K562 (cell line): ENCODE results near the gene SYK. TPM values are rescaled to one million over a fixed set of nuclear protein-coding genes. Genes with fewer than 3 reads are reported as not detected.

Experiments
- ATAC-seq: fragments of 200-7000 bp; cut with Tn5 transposase; 3 replicates; pipeline ENCODE4 v1.9.1; 2020; ENCODE audit warnings: moderate library complexity
- BruUV-seq: library from RNA; stranded (reverse); fragments of 400-500 nt; replicated peaks from 2 replicates; lab custom pipeline; 2021; lab: Mats Ljungman, UMichigan
- CTCF ChIA-PET: fragments of 300-600 bp; formaldehyde crosslinking; extraction: SDS; loops from one replicate; lab custom pipeline; 2021; ENCODE audit warnings: low intra/inter-chr PET ratio; lab: Yijun Ruan, JAX
- POLR2A ChIA-PET: fragments of 300-600, 350-650 bp; sonication (Branson Sonifier 250); formaldehyde crosslinking; extraction: SDS; loops from one replicate; lab custom pipeline; 2021; ENCODE audit warnings: antibody characterized with exemption, inconsistent platforms; lab: Yijun Ruan, JAX
- DNase-seq, 4 experiments: peaks; one replicate each; pipeline versions ENCODE4 v3.0.0 to v3.0.0-alpha.2; 2011 to 2018; ENCODE audit warnings: low spot score in 3 of 4, mixed read lengths in 3 of 4; ENCODE audit errors: extremely low read depth in 1 of 4
- FAIRE-seq: peaks from 2 replicates; lab custom pipeline; 2011; peaks lifted over from hg19 to GRCh38; lab: Jason Lieb, UNC
- H2AFZ ChIP-seq: 2 replicates; pipeline ENCODE4 v1.6.0; 2011; ENCODE audit warnings: low read depth, low read length, control low read depth, inconsistent platforms
- H3K27ac ChIP-seq: fragments of 200-600 bp; 3 replicates; pipeline ENCODE4 v1.8.0; 2011; ENCODE audit warnings: low read depth, mild to moderate bottlenecking, control low read depth, inconsistent platforms, low read length, moderate library complexity, mixed read lengths; ENCODE audit errors: extremely low read depth
- H3K27me3 ChIP-seq, 2 experiments: fragments of 300-600 bp in 1 of 2; 2 replicates in 1 of 2; 3 replicates in 1 of 2; pipeline versions ENCODE4 v1.6.0 to v1.8.0; 2011; ENCODE audit warnings: inconsistent platforms in 2 of 2, low read length in 2 of 2, mild to moderate bottlenecking in 1 of 2, mixed read lengths in 1 of 2, moderate library complexity in 1 of 2; ENCODE audit not compliant: control insufficient read depth in 2 of 2, insufficient read depth in 2 of 2
- H3K36me3 ChIP-seq: fragments of 300-600 bp; 3 replicates; pipeline ENCODE4 v1.8.0; 2011; ENCODE audit warnings: mild to moderate bottlenecking, low read length, inconsistent platforms; ENCODE audit not compliant: control insufficient read depth, insufficient read depth
- H3K4me1 ChIP-seq, 2 experiments: fragments of 200-600 bp in 1 of 2; replicated peaks in 1 of 2; 2 replicates in 1 of 2; 3 replicates in 1 of 2; pipeline versions ENCODE4 v1.5.1 to v1.8.0; 2011; ENCODE audit warnings: inconsistent platforms in 2 of 2, low read length in 2 of 2, mild to moderate bottlenecking in 1 of 2, mixed read lengths in 1 of 2, moderate library complexity in 1 of 2; ENCODE audit not compliant: control insufficient read depth in 2 of 2, insufficient read depth in 2 of 2
- H3K4me2 ChIP-seq: 2 replicates; pipeline ENCODE4 v1.6.1; 2011; ENCODE audit warnings: low read length, control low read depth, inconsistent platforms, mixed read lengths; ENCODE audit not compliant: insufficient read depth
- H3K4me3 ChIP-seq: fragments of 200-600 bp; sonication (generic), shearing (Covaris generic); 2 replicates; pipeline ENCODE4 v1.5.1; 2016; ENCODE audit warnings: control low read depth, inconsistent platforms
- H3K79me2 ChIP-seq: fragments of 200-600 bp; 3 replicates; pipeline ENCODE4 v1.8.0; 2011; ENCODE audit warnings: low read length, inconsistent platforms; ENCODE audit not compliant: control insufficient read depth, insufficient read depth
- H3K9ac ChIP-seq, 2 experiments: 2 replicates each; pipeline versions ENCODE4 v1.6.0 to v1.6.1; 2011; ENCODE audit warnings: low read depth in 2 of 2, low read length in 2 of 2, control low read depth in 1 of 2, inconsistent platforms in 1 of 2, mild to moderate bottlenecking in 1 of 2, mixed read lengths in 1 of 2; ENCODE audit not compliant: insufficient read depth in 1 of 2
- H3K9me1 ChIP-seq: one replicate; pipeline ENCODE4 v1.6.0; 2011; ENCODE audit warnings: inconsistent platforms, mild to moderate bottlenecking, low read length, moderate library complexity; ENCODE audit not compliant: control insufficient read depth, insufficient read depth
- H3K9me3 ChIP-seq: replicated peaks from 2 replicates; pipeline ENCODE4 v1.5.1; 2011; ENCODE audit warnings: low read depth, low read length, inconsistent platforms; ENCODE audit not compliant: control insufficient read depth, insufficient read depth
- H4K20me1 ChIP-seq: replicated peaks from 2 replicates; pipeline ENCODE4 v1.6.1; 2011; ENCODE audit warnings: low read length, inconsistent platforms, mixed read lengths; ENCODE audit not compliant: control insufficient read depth, insufficient read depth
- DMBX1 ChIP-seq: fragments of 250-450 bp; sonication (Bioruptor Pico); IDR thresholded peaks from 2 replicates; pipeline ENCODE4 v1.8.0; 2022; ENCODE audit warnings: inconsistent platforms, mild to moderate bottlenecking, moderate library complexity, borderline replicate concordance
- HMG20A ChIP-seq: fragments of 450-650 bp; formaldehyde crosslinking; conservative IDR thresholded peaks from 2 replicates; pipeline ENCODE4 v1.4.0; 2020; ENCODE audit warnings: mild to moderate bottlenecking, mixed read lengths
- MTA2 ChIP-seq: fragments of 450-650 bp; IDR thresholded peaks from 2 replicates; pipeline ENCODE4 v1.6.1; 2016; ENCODE audit warnings: low read depth
- NR2C1 ChIP-seq, 2 experiments: fragments of 450-650 bp; IDR thresholded peaks; 2 replicates each; pipeline ENCODE4 v1.6.1; 2017; ENCODE audit warnings: mild to moderate bottlenecking in 2 of 2, antibody characterized with exemption in 1 of 2, inconsistent platforms in 1 of 2, missing compliant biosample characterization in 1 of 2, missing genetic modification characterization in 1 of 2
- ZNF79 ChIP-seq: fragments of 250-450 bp; sonication (Bioruptor Pico); IDR thresholded peaks from 2 replicates; pipeline ENCODE4 v1.4.0; 2020; ENCODE audit warnings: low read depth, mild to moderate bottlenecking, moderate library complexity
- WGBS: fragments of 100-300 bp; shearing (Covaris generic); methylation state at CpG from one replicate; pipeline ENCODE4 v1.1.6; 2016; ENCODE audit warnings: low coverage, mixed read lengths; ENCODE audit not compliant: insufficient coverage; ENCODE audit errors: missing lambda C conversion rate; 5-methylcytosine and 5-hydroxymethylcytosine counted together
- in situ Hi-C: fragments of 300-500 bp; cut with MboI; formaldehyde crosslinking; loops from 4 replicates; pipeline ENCODE4 v1.15.0; 2018; ENCODE audit warnings: inconsistent platforms, mixed read lengths
- intact Hi-C: fragments of 100-400 bp; cut with micrococcal nuclease; formaldehyde crosslinking; loops from 2 replicates; pipeline ENCODE4 v1.14.2; 2022
- polyA plus RNA-seq, 8 experiments: library from polyadenylated mRNA; depleted of rRNA in 4 of 8; stranded (reverse) in 5 of 8; unstranded in 3 of 8; fragments of >200 nt; fragmentation: Nextera tagmentation in 2 of 8; fragmentation: Illumina TruSeq in 1 of 8; extraction: Ambion mirVana in 2 of 8; extraction: Trizol in 1 of 8; gene quantifications; 2 replicates each; pipeline versions ENCODE4 v1.2.1 to v1.2.3, GENCODE V29; 2011 to 2014; ENCODE audit warnings: inconsistent platforms in 1 of 8, missing spikeins in 1 of 8
- total RNA-seq, 7 experiments: library from RNA; depleted of rRNA in 6 of 7; stranded (reverse); fragments of >200 nt in 6 of 7; fragmentation: Illumina TruSeq in 2 of 7; extraction: Trizol in 2 of 7; gene quantifications; 2 replicates each; pipeline versions ENCODE4 v1.2.1 to v1.2.3, GENCODE V29; 2011 to 2021; ENCODE audit warnings: low replicate concordance in 1 of 7
- TF ChIP-seq, protein P1 (sequence below): fragments of 450-650 bp; IDR thresholded peaks from 2 replicates; pipeline ENCODE4 v1.6.1; 2017; ENCODE audit warnings: antibody characterized with exemption
- TF ChIP-seq, protein P2 (sequence below): sonication (generic); formaldehyde crosslinking; IDR thresholded peaks from 2 replicates; pipeline ENCODE4 v1.8.0; 2022; ENCODE audit warnings: mild to moderate bottlenecking, missing genetic modification reagents, borderline replicate concordance
- TF ChIP-seq, protein P3 (sequence below): IDR thresholded peaks from 2 replicates; pipeline ENCODE4 v1.6.1; 2016; ENCODE audit warnings: missing genetic modification characterization, missing compliant biosample characterization

The SYK gene
- total and polyA plus RNA-seq, 9 of the 15 experiments (the other 6 are each of a cell fraction or from before 2014, with no cell fraction given), result 3.9 to 32.7 (median 16.7) TPM

DNA sequence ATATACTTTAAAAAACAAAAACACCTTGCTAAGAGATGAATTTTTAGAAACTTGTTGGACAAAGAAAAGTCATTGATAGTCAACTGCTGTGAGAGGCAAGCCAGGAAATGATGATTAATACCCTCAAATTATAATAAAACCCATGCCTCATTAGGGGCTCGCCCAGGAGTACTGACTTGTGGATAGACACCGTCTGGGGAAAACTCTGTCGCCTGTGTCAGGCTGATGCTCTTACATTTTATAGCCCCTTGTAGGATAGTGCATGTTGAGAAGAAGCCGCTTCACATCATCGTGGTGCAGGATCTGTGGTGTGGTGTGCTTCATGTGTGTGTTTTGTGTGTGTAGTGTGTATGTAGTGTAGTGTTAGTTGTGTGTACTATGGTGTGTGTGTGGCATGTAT is 39.1 kb downstream of the SYK start:
- H3K9me3 ChIP-seq, result no peaks in the 10 kb centered on the region; the same call in 1 of the 2 replicates
- H3K4me2 ChIP-seq, result no peak overlapping the region
- ChIA-PET CTCF (no interaction called here), POLR2A (no interaction called here)
- no TSS peak for BruUV-seq
- 88% methylated on average over 5 of the region's 5 CpGs for WGBS
- H3K4me1 ChIP-seq, result peaks cover 2 to 7% of the 10 kb centered on the region in 2 experiments; a peak in 3 of 5 replicates
- in situ Hi-C loops (no loop called here), intact Hi-C loops (no loop called here)
- H3K27ac ChIP-seq, result no peak overlapping the region
- H3K79me2 ChIP-seq, result 0 out of 3 replicates have a peak, but pooled peaks cover 2% of the 10 kb centered on the region
- no peaks in the 10 kb centered on the region for H3K27me3 ChIP-seq
- FAIRE-seq (no peak), ATAC-seq (no peak), DNase-seq (no peak)
- no peak overlapping the region for H3K4me3 ChIP-seq
- TF ChIP-seq HMG20A (CRISPR knock-in tag) (no peak), DMBX1 (CRISPR knock-in tag) (no peak), MTA2 (no peak), NR2C1 (IDR thresholded peaks at IDR 0.05) (no peak), NR2C1 (tag; IDR thresholded peaks at IDR 0.05) (no peak), ZNF79 (no peak)
- TF ChIP-seq, protein P1, sequence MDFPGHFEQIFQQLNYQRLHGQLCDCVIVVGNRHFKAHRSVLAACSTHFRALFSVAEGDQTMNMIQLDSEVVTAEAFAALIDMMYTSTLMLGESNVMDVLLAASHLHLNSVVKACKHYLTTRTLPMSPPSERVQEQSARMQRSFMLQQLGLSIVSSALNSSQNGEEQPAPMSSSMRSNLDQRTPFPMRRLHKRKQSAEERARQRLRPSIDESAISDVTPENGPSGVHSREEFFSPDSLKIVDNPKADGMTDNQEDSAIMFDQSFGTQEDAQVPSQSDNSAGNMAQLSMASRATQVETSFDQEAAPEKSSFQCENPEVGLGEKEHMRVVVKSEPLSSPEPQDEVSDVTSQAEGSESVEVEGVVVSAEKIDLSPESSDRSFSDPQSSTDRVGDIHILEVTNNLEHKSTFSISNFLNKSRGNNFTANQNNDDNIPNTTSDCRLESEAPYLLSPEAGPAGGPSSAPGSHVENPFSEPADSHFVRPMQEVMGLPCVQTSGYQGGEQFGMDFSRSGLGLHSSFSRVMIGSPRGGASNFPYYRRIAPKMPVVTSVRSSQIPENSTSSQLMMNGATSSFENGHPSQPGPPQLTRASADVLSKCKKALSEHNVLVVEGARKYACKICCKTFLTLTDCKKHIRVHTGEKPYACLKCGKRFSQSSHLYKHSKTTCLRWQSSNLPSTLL, result no peak
- TF ChIP-seq, protein P2, sequence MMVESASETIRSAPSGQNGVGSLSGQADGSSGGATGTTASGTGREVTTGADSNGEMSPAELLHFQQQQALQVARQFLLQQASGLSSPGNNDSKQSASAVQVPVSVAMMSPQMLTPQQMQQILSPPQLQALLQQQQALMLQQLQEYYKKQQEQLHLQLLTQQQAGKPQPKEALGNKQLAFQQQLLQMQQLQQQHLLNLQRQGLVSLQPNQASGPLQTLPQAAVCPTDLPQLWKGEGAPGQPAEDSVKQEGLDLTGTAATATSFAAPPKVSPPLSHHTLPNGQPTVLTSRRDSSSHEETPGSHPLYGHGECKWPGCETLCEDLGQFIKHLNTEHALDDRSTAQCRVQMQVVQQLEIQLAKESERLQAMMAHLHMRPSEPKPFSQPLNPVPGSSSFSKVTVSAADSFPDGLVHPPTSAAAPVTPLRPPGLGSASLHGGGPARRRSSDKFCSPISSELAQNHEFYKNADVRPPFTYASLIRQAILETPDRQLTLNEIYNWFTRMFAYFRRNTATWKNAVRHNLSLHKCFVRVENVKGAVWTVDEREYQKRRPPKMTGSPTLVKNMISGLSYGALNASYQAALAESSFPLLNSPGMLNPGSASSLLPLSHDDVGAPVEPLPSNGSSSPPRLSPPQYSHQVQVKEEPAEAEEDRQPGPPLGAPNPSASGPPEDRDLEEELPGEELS (CRISPR knock-in tag), result no peak
- TF ChIP-seq, protein P3, sequence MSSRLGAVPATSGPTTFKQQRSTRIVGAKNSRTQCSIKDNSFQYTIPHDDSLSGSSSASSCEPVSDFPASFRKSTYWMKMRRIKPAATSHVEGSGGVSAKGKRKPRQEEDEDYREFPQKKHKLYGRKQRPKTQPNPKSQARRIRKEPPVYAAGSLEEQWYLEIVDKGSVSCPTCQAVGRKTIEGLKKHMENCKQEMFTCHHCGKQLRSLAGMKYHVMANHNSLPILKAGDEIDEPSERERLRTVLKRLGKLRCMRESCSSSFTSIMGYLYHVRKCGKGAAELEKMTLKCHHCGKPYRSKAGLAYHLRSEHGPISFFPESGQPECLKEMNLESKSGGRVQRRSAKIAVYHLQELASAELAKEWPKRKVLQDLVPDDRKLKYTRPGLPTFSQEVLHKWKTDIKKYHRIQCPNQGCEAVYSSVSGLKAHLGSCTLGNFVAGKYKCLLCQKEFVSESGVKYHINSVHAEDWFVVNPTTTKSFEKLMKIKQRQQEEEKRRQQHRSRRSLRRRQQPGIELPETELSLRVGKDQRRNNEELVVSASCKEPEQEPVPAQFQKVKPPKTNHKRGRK (tag), result no peak
- peaks cover 12% of the 10 kb centered on the region; the same call in 2 of the 3 replicates for H3K36me3 ChIP-seq
- H3K9me1 ChIP-seq, result no peaks in the 10 kb centered on the region
- H4K20me1 ChIP-seq, result no peaks in the 10 kb centered on the region; the same call in 1 of the 2 replicates
- H3K9ac ChIP-seq, result no peak overlapping the region
- H2AFZ ChIP-seq, result no peak overlapping the region
